ENCODE measurements around the gene FOXJ3.

- TF ChIP-seq CTCF (conservative IDR thresholded peaks at IDR 0.05 in 1 of 2, IDR thresholded peaks at IDR 0.05 in 1 of 2; ENCODE audit: extremely low read depth in 1 of 2, insufficient read depth in 1 of 2, low read depth in 1 of 2, low read length in 2 of 2) (no peak), EZH2 (IDR thresholded peaks at IDR 0.05; ENCODE audit: borderline replicate concordance, low read length) (no peak)
Observed at GRCh38 chr1:42140191-42140590, 194.8 kb downstream of the FOXJ3 start.
